IMR-90 (cell line): ENCODE results near the gene ADM5. TPM values are rescaled to one million over a fixed set of nuclear protein-coding genes. Genes with fewer than 3 reads are reported as not detected.

Source experiments
- ATAC-seq: fragments of 200-7000 bp; cut with Tn5 transposase; 2 replicates; pipeline ENCODE4 v1.9.1; 2020; ENCODE audit warnings: low read depth, mild to moderate bottlenecking, moderate library complexity
- BruUV-seq: library from RNA; stranded (reverse); fragments of 400-500 nt; replicated peaks from 2 replicates; lab custom pipeline; 2021; lab: Mats Ljungman, UMichigan
- CTCF ChIA-PET: fragments of 300-600 bp; formaldehyde crosslinking; extraction: SDS; loops from one replicate; lab custom pipeline; 2021; ENCODE audit warnings: antibody characterized with exemption; lab: Yijun Ruan, JAX
- POLR2A ChIA-PET: fragments of 300-600 bp; sonication (Branson Sonifier 250); formaldehyde crosslinking; loops from one replicate; lab custom pipeline; 2022; ENCODE audit warnings: antibody characterized with exemption; ENCODE audit not compliant: unreplicated experiment; lab: Charles Lee
- DNase-seq: peaks from one replicate; pipeline ENCODE4 v3.0.0; 2013
- H2AFZ ChIP-seq: replicated peaks from 2 replicates; pipeline ENCODE3; 2013; ENCODE audit warnings: low read length, mild to moderate bottlenecking; ENCODE audit not compliant: poor library complexity
- H2AK5ac ChIP-seq: 2 replicates; pipeline ENCODE4 v1.6.1; 2013; ENCODE audit warnings: low read depth, low read length, inconsistent platforms
- H2AK9ac ChIP-seq: replicated peaks from 2 replicates; pipeline ENCODE3; 2013; ENCODE audit warnings: mild to moderate bottlenecking, low read depth, low read length, moderate library complexity; ENCODE audit not compliant: poor library complexity
- H2BK120ac ChIP-seq: 2 replicates; pipeline ENCODE4 v1.6.1; 2013; ENCODE audit warnings: low read depth, low read length, inconsistent platforms
- H2BK15ac ChIP-seq: 3 replicates; pipeline ENCODE4 v1.6.1; 2013; ENCODE audit warnings: low read depth, low read length, inconsistent platforms
- H2BK20ac ChIP-seq: 2 replicates; pipeline ENCODE4 v1.6.1; 2013; ENCODE audit warnings: low read depth, mild to moderate bottlenecking, inconsistent platforms, low read length, moderate library complexity
- H2BK5ac ChIP-seq: 2 replicates; pipeline ENCODE4 v1.6.1; 2013; ENCODE audit warnings: mild to moderate bottlenecking, low read depth, low read length, inconsistent platforms; ENCODE audit not compliant: poor library complexity, severe bottlenecking
- H3K14ac ChIP-seq: replicated peaks from 2 replicates; pipeline ENCODE4 v1.6.1; 2013; ENCODE audit warnings: low read depth, low read length, inconsistent platforms
- H3K18ac ChIP-seq: 2 replicates; pipeline ENCODE4 v1.6.1; 2013; ENCODE audit warnings: low read depth, low read length, control low read depth
- H3K23ac ChIP-seq: 2 replicates; pipeline ENCODE4 v1.6.1; 2013; ENCODE audit warnings: low read depth, low read length, inconsistent platforms
- H3K27ac ChIP-seq: 2 replicates; pipeline ENCODE4 v1.5.1; 2013; ENCODE audit warnings: mild to moderate bottlenecking, control low read depth, low read length; ENCODE audit not compliant: insufficient read depth
- H3K27me3 ChIP-seq: 2 replicates; pipeline ENCODE4 v1.6.1; 2013; ENCODE audit warnings: low read length; ENCODE audit not compliant: control insufficient read depth, insufficient read depth
- H3K36me3 ChIP-seq: 2 replicates; pipeline ENCODE4 v1.6.1; 2013; ENCODE audit warnings: low read length, mixed read lengths; ENCODE audit not compliant: control insufficient read depth, insufficient read depth
- H3K4ac ChIP-seq: 2 replicates; pipeline ENCODE4 v1.6.1; 2013; ENCODE audit warnings: low read depth, low read length, inconsistent platforms
- H3K4me1 ChIP-seq: 2 replicates; pipeline ENCODE4 v1.6.1; 2013; ENCODE audit warnings: low read length, mixed read lengths; ENCODE audit not compliant: control insufficient read depth, insufficient read depth
- H3K4me2 ChIP-seq: 2 replicates; pipeline ENCODE4 v1.6.1; 2013; ENCODE audit warnings: low read depth, mild to moderate bottlenecking, control low read depth, low read length, moderate library complexity
- H3K4me3 ChIP-seq: 2 replicates; pipeline ENCODE4 v1.5.1; 2013; ENCODE audit warnings: low read depth, mild to moderate bottlenecking, control low read depth, low read length, moderate library complexity; ENCODE audit not compliant: insufficient read depth
- H3K56ac ChIP-seq: 2 replicates; pipeline ENCODE4 v1.6.1; 2013; ENCODE audit warnings: low read length, inconsistent platforms; ENCODE audit not compliant: insufficient read depth; ENCODE audit errors: extremely low read depth
- H3K79me1 ChIP-seq, 2 experiments: 2 replicates each; pipeline ENCODE4 v1.6.1; 2013; ENCODE audit warnings: low read length in 2 of 2, inconsistent platforms in 1 of 2, low read depth in 1 of 2
- H3K9ac ChIP-seq: 2 replicates; pipeline ENCODE4 v1.6.1; 2013; ENCODE audit warnings: low read depth, low read length, control low read depth
- H3K9me1 ChIP-seq: 2 replicates; pipeline ENCODE4 v1.6.1; 2013; ENCODE audit warnings: low read length, inconsistent platforms; ENCODE audit not compliant: insufficient read depth
- H3K9me3 ChIP-seq: 2 replicates; pipeline ENCODE4 v1.6.1; 2013; ENCODE audit warnings: low read length; ENCODE audit not compliant: control insufficient read depth, insufficient read depth
- H4K20me1 ChIP-seq: 2 replicates; pipeline ENCODE4 v1.6.1; 2013; ENCODE audit warnings: low read length, inconsistent platforms; ENCODE audit not compliant: insufficient read depth
- H4K5ac ChIP-seq: 2 replicates; pipeline ENCODE4 v1.6.1; 2013; ENCODE audit warnings: mild to moderate bottlenecking, low read depth, low read length, control low read depth
- H4K8ac ChIP-seq, 2 experiments: 2 replicates each; pipeline ENCODE4 v1.6.1; 2013; ENCODE audit warnings: low read depth in 2 of 2, low read length in 2 of 2, control low read depth in 1 of 2, inconsistent platforms in 1 of 2
- H4K91ac ChIP-seq: 2 replicates; pipeline ENCODE4 v1.6.1; 2013; ENCODE audit warnings: low read depth, low read length, inconsistent platforms; ENCODE audit not compliant: insufficient read depth
- CTCF ChIP-seq: conservative IDR thresholded peaks from 2 replicates; pipeline ENCODE4 v1.5.1; 2012; ENCODE audit warnings: mild to moderate bottlenecking, low read depth, low read length, improper control_type of control experiment
- MAFK ChIP-seq: IDR thresholded peaks from 2 replicates; pipeline ENCODE4 v1.6.1; 2012; ENCODE audit warnings: low read depth, low read length, improper control_type of control experiment
- MAZ ChIP-seq: IDR thresholded peaks from 2 replicates; pipeline ENCODE4 v1.6.1; 2012; ENCODE audit warnings: low read depth, mild to moderate bottlenecking, low read length, improper control_type of control experiment, moderate library complexity, borderline replicate concordance
- SMC3 ChIP-seq: fragments of 150-350 bp; IDR thresholded peaks from 2 replicates; pipeline ENCODE4 v1.6.1; 2016; ENCODE audit warnings: low read depth, mild to moderate bottlenecking, antibody characterized with exemption, low read length, moderate library complexity
- whole genome bisulfite sequencing, 2 experiments: methylation state at CpG; one replicate each; pipeline versions ENCODE4 v1.1.5 to v1.1.7; 2013; ENCODE audit warnings: missing lambda C conversion rate in 2 of 2; ENCODE audit not compliant: insufficient read length in 1 of 2; ENCODE audit errors: extremely low coverage in 2 of 2; 5-methylcytosine and 5-hydroxymethylcytosine counted together
- dilution Hi-C: fragments of 300-500 bp; cut with HindIII; formaldehyde crosslinking; loops from one replicate; pipeline ENCODE4 v1.14.3; 2018; ENCODE audit warnings: low sequenced_read_pairs; ENCODE audit not compliant: unreplicated experiment
- in situ Hi-C: fragments of 300-500 bp; cut with MboI; formaldehyde crosslinking; loops from 3 replicates; pipeline ENCODE4 v1.14.3; 2019; ENCODE audit warnings: low sequenced_read_pairs, inconsistent platforms, mixed read lengths
- intact Hi-C: fragments of 100-400 bp; cut with micrococcal nuclease; formaldehyde crosslinking; loops from 2 replicates; pipeline ENCODE4 v1.10.0; 2022
- polyA plus RNA-seq, 3 experiments: library from polyadenylated mRNA; depleted of rRNA; stranded (reverse); fragments of >200 nt; gene quantifications; 2 replicates each; pipeline ENCODE4 v1.2.3, GENCODE V29; 2012; ENCODE audit warnings: low replicate concordance in 1 of 3
- total RNA-seq: library from RNA; depleted of rRNA; stranded (reverse); fragments of >200 nt; gene quantifications from 2 replicates; pipeline ENCODE4 v1.2.3, GENCODE V29; 2012

The ADM5 gene
- total and polyA plus RNA-seq, 2 of the 4 experiments (the other 2 are of a cell fraction): 0.18 to 0.99 TPM

DNA sequence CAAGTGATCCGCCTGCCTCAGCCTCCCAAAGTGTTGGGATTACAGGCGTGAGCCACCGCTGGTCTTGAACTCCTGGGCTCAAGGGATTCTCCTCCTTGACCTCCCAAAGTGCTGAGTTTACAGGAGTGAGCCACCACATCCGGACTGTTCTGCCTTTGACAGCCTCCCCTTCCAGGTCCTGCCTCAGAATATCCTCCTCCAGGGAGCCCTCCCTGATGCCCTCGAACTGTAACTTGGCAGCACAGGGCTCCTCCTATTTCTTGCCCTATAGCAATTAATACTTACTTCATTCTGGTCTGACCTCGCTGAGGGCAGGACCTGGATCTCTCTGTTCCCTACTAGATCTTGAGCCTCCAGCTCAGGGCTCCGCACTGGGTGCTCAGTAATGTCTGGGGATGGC, 7.5 kb downstream of the ADM5 start:
- Histone ChIP-seq H4K91ac (no peak overlapping the region), H2BK15ac (no peak overlapping the region), H3K9me3 (no peaks in the 10 kb centered on the region), H3K4me1 (peaks cover 2% of the 10 kb centered on the region; the same call in 1 of the 2 replicates), H3K18ac (no peak overlapping the region), H3K56ac (no peak overlapping the region), H3K27me3 (no peaks in the 10 kb centered on the region), H3K27ac (no peak overlapping the region), H4K20me1 (no peaks in the 10 kb centered on the region), H2BK20ac (no peak overlapping the region), H3K23ac (no peak overlapping the region), H2AFZ (no peak overlapping the region), H3K9ac (no peak overlapping the region), H3K79me1 (peaks cover 2 to 12% of the 10 kb centered on the region in 2 experiments; a peak in 3 of 4 replicates), H3K4me3 (no peak overlapping the region), H2AK5ac (no peak overlapping the region), H3K4ac (no peak overlapping the region), H2AK9ac (no peak overlapping the region), H2BK5ac (no peak overlapping the region), H3K4me2 (no peak overlapping the region), H2BK120ac (no peak overlapping the region), H4K5ac (no peak overlapping the region), H3K36me3 (peaks cover 20% of the 10 kb centered on the region), H3K14ac (no peak overlapping the region), H4K8ac (no peak overlapping the region), H3K9me1 (0 out of 2 replicates have a peak, but pooled peaks cover 3% of the 10 kb centered on the region)
- TF ChIP-seq MAFK (no peak), MAZ (no peak), SMC3 (no peak), CTCF (no peak)
- no peak for DNase-seq
- 88% methylated on average over 5 of the region's 7 CpGs; no CpG with 5 or more reads in 1 of the 2 experiments for WGBS, 2 experiments
- intact Hi-C loops: no loop called here
- in situ Hi-C loops: no loop called here
- BruUV-seq: no TSS peak
- ATAC-seq: no peak
- CTCF ChIA-PET: no interaction called here
- POLR2A ChIA-PET: no interaction called here
- dilution Hi-C loops: no loop called here
